Measurements from ENCODE around the gene PSTK.

DNA sequence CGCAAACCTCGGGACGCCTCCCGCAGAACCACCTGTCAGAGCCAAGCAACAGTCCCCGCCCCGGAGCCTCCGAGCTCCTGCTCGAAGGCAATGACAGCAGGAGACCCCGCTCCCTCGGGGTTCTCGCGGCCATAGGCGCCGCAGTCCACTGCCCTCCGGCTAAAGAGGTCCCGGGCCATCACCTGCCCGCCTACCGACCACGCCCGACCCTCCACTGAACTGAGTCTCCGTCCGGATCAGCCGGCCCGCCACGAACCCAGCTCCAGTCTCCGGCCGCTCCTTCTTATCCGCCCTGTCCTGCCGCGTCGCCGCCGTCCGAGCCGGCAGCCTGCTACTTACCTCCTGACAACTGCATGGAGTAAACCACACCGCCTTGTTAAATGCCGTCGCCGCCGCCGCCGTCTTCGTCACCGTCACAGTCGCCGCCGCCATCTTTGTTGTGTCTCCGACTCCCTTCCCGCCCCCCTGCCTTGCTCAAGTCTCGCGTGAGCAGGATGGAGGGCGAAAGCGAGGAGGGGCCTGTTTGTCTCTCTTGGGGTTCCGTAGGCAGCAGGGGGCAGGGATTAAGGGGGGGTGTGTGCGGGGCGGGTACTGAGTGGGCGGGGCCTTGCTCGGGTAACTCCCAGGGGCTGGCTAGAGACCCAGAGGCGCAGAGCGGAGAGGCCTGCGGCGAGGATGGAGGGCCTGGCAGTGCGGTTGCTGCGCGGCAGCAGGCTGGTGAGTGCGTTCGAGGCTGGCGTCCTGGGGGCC, 28.3 kb downstream of the PSTK start, which contains the start of the genes ACADSB and IKZF5:
- TF ChIP-seq, protein P1, sequence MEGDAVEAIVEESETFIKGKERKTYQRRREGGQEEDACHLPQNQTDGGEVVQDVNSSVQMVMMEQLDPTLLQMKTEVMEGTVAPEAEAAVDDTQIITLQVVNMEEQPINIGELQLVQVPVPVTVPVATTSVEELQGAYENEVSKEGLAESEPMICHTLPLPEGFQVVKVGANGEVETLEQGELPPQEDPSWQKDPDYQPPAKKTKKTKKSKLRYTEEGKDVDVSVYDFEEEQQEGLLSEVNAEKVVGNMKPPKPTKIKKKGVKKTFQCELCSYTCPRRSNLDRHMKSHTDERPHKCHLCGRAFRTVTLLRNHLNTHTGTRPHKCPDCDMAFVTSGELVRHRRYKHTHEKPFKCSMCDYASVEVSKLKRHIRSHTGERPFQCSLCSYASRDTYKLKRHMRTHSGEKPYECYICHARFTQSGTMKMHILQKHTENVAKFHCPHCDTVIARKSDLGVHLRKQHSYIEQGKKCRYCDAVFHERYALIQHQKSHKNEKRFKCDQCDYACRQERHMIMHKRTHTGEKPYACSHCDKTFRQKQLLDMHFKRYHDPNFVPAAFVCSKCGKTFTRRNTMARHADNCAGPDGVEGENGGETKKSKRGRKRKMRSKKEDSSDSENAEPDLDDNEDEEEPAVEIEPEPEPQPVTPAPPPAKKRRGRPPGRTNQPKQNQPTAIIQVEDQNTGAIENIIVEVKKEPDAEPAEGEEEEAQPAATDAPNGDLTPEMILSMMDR (IDR thresholded peaks at IDR 0.05): peak in 1 of 6 experiments; percentile 8
- TF ChIP-seq POLR2A (IDR thresholded peaks at IDR 0.05): peak; percentile 41 to 89
